SK-N-DZ (cell line): Measurements from ENCODE around the gene CSF1R.
"Not testable (repeated sequence)": the region's sequence is repeated elsewhere in the genome, so short reads cannot be mapped to it uniquely, and the experiment has no call there.

Experiments
- DNase-seq: peaks from one replicate; pipeline ENCODE4 v3.0.0-alpha.2; 2015; ENCODE audit warnings: low spot score

CSF1R gene

GRCh38 chr5:150055326-150056074 lies 30.9 kb downstream of the CSF1R start:
- no peak for DNase-seq

DNA sequence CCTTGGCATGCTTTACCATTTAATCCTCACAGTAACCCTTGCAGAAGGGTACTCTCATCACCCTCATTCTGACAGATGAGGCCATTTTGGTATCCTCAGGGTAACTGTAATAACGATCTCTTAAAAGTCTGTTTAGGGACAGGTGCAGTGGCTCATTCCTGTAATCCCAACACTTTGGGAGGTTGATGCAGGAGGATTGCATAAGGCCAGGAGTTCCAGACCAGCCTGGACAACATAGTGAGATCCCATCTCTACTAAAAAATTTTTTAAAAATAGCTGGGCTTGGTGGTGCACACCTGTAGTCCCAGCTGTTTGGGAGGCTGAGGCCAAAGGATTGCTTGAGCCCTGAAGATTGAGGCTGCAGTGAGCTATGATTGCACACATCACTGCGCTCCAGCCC lies 31.8 kb downstream of the CSF1R start:
- DNase-seq, result no peak

GRCh38 chr5:150053713-150054392 lies 32.5 kb downstream of the CSF1R start:
- DNase-seq, result no peak

- no peak for DNase-seq
These were observed 33.2 kb downstream of the CSF1R start for GRCh38 chr5:150052956-150053712.

GRCh38 chr5:150052226-150052955 lies 34.0 kb downstream of the CSF1R start:
- DNase-seq, result no peak

DNA sequence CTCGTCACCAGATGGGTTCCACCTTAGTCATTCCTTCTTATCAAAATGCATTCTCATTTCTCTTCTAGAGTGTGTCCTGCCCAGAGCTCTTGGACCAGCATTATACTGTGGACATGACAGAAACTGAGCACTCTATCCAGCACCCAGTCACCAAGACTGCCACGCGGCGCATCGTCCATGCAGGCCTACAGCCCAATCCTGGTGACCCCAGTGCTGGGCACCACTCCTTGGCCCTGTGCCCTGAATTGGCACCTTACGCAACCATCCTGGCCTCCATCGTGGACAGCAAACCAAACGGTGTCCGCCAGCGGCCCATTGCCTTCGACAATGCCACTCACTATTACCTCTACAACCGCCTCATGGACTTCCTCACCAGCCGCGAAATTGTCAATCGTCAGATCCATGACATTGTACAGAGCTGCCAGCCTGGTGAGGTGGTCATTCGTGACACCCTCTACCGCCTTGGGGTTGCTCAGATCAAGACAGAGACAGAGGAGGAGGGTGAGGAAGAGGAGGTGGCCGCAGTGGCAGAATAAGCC lies 34.6 kb downstream of the CSF1R start:
- DNase-seq, result no peak

DNA sequence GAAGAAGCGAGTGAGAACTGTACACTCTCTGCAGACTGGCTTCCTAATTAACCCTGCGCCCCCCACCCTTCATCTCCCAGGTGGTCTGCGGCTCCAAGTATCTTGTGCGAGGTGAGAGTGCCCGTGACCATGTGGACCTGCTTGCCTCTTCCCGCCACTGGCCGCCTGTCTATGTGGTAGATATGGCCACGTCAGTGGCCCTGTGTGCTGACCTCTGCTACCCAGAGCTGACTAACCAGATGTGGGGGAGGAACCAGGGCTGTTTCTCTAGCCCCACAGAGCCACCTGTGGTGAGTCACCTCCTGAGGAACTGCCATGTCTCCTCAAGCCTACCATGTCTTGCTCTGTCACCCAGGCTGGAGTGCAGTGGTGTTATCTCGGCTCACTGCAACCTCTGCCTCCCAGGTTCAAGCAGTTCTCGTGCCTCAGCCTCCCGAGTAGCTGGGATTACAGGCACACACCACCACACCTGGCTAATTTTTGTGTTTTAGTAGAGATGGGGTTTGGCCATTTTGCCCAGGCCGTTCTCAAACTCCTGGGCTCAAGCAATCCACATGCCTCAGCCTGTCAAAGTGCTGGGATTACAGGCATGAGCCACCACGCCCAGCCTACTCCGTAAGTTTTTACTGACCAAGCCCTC lies 36.1 kb downstream of the CSF1R start:
- DNase-seq, result not testable (repeated sequence)

DNA sequence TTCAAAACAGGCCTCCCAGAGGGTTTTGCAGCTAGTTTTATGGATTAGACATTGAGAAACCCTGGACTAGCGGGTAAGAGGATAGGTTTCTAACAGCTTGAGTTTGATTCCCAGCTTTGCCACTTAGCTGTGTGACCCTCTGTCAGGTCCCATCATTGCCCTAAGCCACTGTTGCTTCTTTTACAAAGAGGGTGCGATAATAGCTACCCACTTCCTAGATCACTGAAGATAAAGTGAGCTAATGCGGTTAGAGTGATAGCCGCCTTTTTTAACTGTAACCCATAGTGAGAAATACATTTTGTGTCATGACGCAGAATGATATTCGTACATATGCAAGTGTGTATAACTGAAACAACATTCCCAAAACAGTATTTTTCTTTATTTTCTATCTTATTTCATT lies 40.3 kb downstream of the CSF1R start:
- DNase-seq, result no peak

DNA sequence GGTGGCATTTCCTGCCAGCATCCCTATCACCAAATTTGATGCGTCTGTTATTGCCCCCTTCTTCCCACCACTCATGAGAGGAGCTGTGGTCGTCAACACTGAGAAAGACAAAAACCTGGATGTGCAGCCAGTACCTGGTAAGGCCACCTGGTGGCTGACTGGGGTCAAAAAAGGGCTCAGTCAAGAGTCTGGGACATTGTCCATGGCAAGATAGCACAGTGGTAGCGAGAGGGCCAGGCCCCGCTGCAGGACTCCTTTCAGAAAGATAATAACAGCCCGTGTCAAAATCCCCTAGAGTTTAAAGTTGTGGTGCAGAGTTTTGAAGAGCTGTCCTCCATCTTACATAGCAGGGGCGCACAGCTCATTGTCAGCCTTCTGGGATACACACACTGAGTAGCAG lies 40.8 kb downstream of the CSF1R start:
- no peak for DNase-seq

DNA sequence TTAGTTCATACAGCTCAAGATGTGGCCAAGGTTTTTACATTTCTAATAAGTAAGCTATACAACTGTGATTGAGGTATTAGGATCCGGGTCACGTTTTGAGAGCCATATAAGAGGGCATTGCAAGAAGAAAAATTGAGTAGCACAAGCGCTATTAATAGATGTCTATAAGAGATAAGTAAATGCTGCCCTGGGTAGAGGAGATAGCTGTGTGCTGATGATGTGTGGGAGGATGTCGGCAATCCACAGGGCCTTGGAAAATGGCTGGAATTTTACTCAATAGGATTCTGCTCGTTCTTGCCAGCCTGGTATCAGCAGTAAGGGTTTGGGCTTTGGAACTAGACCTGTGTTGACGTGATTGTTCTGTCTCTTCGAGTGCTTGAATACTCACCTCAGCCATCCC lies 41.6 kb downstream of the CSF1R start:
- no peak for DNase-seq

- DNase-seq, result no peak
These were observed 42.0 kb downstream of the CSF1R start for GRCh38 chr5:150044329-150044681.

DNA sequence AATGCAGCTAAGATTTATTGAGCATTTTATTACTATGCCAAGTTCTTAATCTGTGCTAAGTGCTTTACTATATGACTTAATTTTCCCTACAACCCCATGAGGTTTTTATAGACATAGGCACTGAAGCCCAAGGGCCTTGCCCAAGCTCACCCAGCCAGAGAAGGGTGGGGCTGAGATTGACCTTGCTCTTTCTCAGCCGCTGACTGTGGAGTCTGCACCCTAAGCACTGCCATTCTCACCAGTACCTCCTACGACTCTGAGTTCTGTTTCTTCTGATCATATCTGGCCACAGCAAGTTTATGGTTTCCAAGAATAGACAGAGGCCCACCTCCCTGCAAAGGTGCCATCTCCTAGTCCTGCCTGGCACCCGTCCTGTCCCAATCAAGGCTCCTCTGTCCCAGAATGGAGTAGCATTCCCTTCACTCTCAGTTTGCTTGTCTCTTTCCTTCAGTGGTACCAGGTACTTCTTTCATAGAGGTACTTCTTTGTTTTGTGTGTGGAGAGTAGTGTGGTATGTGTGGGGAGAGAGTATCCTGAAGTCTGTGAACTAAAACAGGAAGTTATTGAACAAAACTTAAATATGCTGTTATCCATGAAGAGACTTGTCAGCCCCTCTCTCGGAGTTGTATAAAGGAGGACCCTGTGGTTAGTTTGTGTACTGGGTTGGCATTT lies 42.6 kb downstream of the CSF1R start:
- no peak for DNase-seq

DNA sequence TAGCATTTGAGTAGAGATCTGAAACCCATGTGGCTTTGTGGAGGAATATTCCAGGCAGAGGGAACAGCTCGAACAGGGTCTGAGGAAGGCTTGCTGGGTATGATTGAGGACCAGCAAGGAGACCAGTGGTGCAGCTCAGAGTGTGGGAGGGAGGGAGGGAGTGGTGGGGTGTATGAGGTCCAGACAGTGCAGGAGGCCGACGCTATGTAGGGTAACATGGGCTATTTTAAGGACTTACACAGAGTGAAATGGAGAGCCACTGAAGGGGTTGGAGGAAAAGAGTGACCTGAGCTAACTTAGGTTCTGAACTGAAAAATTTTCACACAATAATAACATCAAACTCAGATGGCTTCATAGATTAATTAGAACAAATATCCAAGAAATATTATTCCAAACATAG lies 43.9 kb downstream of the CSF1R start:
- DNase-seq, result no peak

- DNase-seq, result no peak
These were observed 47.8 kb downstream of the CSF1R start for GRCh38 chr5:150038547-150038946.

DNA sequence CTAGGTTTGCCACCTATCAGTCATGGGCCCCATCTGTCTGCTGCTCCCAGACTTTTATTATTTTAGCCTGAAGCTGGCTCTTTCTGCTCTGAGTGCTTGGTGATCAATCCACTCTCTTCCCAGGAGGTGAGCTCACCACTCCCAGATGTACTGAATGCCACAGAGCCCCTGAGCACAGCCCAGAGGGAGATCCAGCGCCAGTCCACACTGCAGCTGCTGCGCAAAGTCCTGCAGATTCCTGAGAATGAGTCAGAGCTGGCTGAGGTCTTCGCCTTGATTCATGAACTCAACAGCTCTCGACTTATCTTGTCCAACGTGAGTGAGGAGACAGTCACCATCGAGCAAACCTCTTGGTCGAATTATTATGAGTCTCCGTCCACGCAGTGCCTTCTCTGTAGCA lies 49.8 kb downstream of the CSF1R start:
- no peak for DNase-seq

GRCh38 chr5:150035139-150035895 lies 51.0 kb downstream of the CSF1R start:
- DNase-seq, result no peak

- no peak for DNase-seq
These were observed 51.7 kb downstream of the CSF1R start for GRCh38 chr5:150034662-150035061.

GRCh38 chr5:150033334-150033733 lies 53.0 kb downstream of the CSF1R start:
- no peak for DNase-seq

- not testable (repeated sequence) for DNase-seq
These were observed 58.3 kb downstream of the CSF1R start for GRCh38 chr5:150028047-150028446.

DNA sequence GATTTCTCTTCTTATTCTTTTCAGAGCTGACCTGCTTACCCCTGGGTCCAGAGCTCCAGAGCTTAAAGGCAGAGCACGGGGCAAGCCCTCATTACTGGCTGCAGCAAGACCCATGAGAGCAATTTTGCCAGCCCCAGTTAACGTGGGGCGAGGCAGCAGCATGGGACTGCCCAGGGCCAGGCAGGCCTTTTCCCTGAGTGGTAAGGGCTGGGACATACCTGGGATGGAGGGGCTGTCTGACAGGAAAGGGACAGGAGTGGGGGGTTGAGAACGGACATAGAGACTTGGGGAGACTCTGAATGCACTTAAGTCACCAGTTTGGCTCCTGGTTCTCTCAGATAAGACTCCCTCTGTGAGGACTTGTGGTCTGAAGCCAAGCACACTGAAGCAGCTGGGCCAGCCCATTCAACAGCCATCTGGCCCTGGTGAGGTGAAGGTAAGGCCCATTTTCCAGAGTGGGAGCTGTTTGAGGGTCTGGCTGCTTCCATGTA lies 59.6 kb downstream of the CSF1R start:
- DNase-seq, result no peak
